MM.1S (cell line): ENCODE results near the gene ARPC1A.
"Not testable (repeated sequence)": the region's sequence is repeated elsewhere in the genome, so short reads cannot be mapped to it uniquely, and the experiment has no call there.

Experiments
- DNase-seq: peaks from one replicate; pipeline ENCODE4 v3.0.0-alpha.2; 2015
- H2AFZ ChIP-seq: fragments of 300-600 bp; sonication (generic); 2 replicates; pipeline ENCODE4 v1.6.0; 2016; ENCODE audit warnings: antibody characterized with exemption, low read length
- H3F3A ChIP-seq: fragments of 300-600 bp; sonication (generic); 2 replicates; pipeline ENCODE4 v1.6.1; 2016; ENCODE audit warnings: mild to moderate bottlenecking, antibody characterized with exemption, low read length, moderate library complexity, mixed read lengths; ENCODE audit not compliant: insufficient read depth
- H3K27ac ChIP-seq: fragments of 300-600 bp; sonication (generic); 2 replicates; pipeline ENCODE4 v1.5.1; 2016; ENCODE audit warnings: mild to moderate bottlenecking, low read length
- H3K27me3 ChIP-seq: fragments of 300-600 bp; sonication (generic); replicated peaks from 2 replicates; pipeline ENCODE4 v1.6.0; 2016; ENCODE audit warnings: low read length; ENCODE audit not compliant: insufficient read depth
- H3K36me3 ChIP-seq: fragments of 300-600 bp; sonication (generic); replicated peaks from 2 replicates; pipeline ENCODE4 v1.6.1; 2016; ENCODE audit warnings: mild to moderate bottlenecking, low read length, mixed read lengths; ENCODE audit not compliant: insufficient read depth
- H3K4me1 ChIP-seq: fragments of 300-600 bp; sonication (generic); 2 replicates; pipeline ENCODE4 v1.6.1; 2016; ENCODE audit warnings: low read length, mixed read lengths
- H3K4me2 ChIP-seq: fragments of 300-600 bp; sonication (generic); 2 replicates; pipeline ENCODE4 v1.6.0; 2016; ENCODE audit warnings: low read depth, low read length
- H3K4me3 ChIP-seq: fragments of 300-600 bp; sonication (generic); 2 replicates; pipeline ENCODE4 v1.5.1; 2016; ENCODE audit warnings: low read length, mixed read lengths
- H3K79me2 ChIP-seq: fragments of 300-600 bp; sonication (generic); 2 replicates; pipeline ENCODE4 v1.6.1; 2016; ENCODE audit warnings: mixed run types, low read length, mixed read lengths
- H3K9ac ChIP-seq: fragments of 300-600 bp; sonication (generic); 2 replicates; pipeline ENCODE4 v1.6.1; 2016; ENCODE audit warnings: low read length, mixed read lengths
- H3K9me2 ChIP-seq: fragments of 300-600 bp; sonication (generic); replicated peaks from 2 replicates; pipeline ENCODE4 v1.6.1; 2016; ENCODE audit warnings: mild to moderate bottlenecking, low read length, mixed read lengths; ENCODE audit not compliant: insufficient read depth
- H3K9me3 ChIP-seq: fragments of 300-600 bp; sonication (generic); replicated peaks from 2 replicates; pipeline ENCODE4 v1.6.1; 2016; ENCODE audit warnings: mild to moderate bottlenecking, low read length, mixed read lengths; ENCODE audit not compliant: insufficient read depth
- H4K20me1 ChIP-seq: fragments of 300-600 bp; sonication (generic); 2 replicates; pipeline ENCODE4 v1.6.1; 2016; ENCODE audit warnings: mild to moderate bottlenecking, low read length, moderate library complexity, mixed read lengths; ENCODE audit not compliant: insufficient read depth
- EZH2 ChIP-seq: fragments of 300-600 bp; sonication (generic); optimal IDR thresholded peaks from 2 replicates; pipeline ENCODE3; 2017; ENCODE audit warnings: low read depth, mild to moderate bottlenecking, antibody characterized with exemption, low read length, mixed read lengths
- EZH2phosphoT487 ChIP-seq: fragments of 300-600 bp; sonication (generic); IDR thresholded peaks from 2 replicates; pipeline ENCODE4 v1.6.1; 2018; ENCODE audit warnings: antibody characterized with exemption, low read length
- TF ChIP-seq, protein P1 (sequence below): fragments of 300-600 bp; sonication (generic); IDR thresholded peaks from 2 replicates; pipeline ENCODE4 v1.5.1; 2016; ENCODE audit warnings: antibody characterized with exemption, low read length, mixed read lengths

Gene ARPC1A

DNA sequence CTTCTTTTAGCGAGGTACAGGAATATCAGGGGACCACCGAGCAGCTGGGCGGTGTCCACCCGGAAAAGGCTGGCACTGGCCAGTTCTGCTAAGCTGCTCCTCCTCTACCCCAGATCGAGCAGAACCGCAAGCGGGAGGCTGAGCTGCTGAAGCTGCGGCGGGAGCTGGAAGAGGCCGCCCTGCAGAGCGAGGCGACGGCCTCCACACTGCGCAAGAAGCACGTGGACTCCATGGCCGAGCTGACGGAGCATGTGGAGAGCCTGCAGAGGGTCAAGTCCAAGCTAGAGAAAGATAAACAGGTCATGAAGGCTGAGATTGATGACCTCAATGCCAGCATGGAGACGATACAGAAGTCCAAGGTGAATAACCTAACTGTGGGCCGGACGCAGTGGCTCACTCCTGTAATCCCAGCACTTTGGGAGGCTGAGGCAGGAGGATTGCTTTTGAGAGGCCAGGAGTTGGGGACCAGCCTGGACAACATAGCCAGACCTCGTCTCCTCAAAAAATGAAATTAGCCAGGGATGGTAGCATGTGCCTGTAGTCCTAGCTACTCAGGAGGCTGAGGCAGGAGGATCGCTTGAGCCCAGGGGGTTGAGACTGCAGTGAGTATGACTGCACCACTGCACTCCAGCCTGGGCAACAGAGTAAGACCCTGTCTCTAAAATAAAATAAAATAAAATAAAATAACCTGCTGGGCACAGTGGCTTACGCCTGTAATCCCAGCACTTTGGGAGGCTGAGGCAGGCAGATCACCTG is 37.7 kb upstream of the ARPC1A start:
- no peaks in the 10 kb centered on the region for H3K9me3 ChIP-seq
- H3K4me2 ChIP-seq, result no peak overlapping the region
- TF ChIP-seq EZH2, result no peak
- no peak overlapping the region for H3K4me3 ChIP-seq
- no peaks in the 10 kb centered on the region for H3K79me2 ChIP-seq
- no peak for DNase-seq
- no peak overlapping the region for H2AFZ ChIP-seq
- no peaks in the 10 kb centered on the region for H3K4me1 ChIP-seq
- no peaks in the 10 kb centered on the region for H3K27me3 ChIP-seq
- H3K9ac ChIP-seq, result no peak overlapping the region
- H3F3A ChIP-seq, result no peaks in the 10 kb centered on the region
- no peak overlapping the region for H3K27ac ChIP-seq
- H4K20me1 ChIP-seq, result no peaks in the 10 kb centered on the region
- no peaks in the 10 kb centered on the region for H3K36me3 ChIP-seq
- no peaks in the 10 kb centered on the region for H3K9me2 ChIP-seq

DNA sequence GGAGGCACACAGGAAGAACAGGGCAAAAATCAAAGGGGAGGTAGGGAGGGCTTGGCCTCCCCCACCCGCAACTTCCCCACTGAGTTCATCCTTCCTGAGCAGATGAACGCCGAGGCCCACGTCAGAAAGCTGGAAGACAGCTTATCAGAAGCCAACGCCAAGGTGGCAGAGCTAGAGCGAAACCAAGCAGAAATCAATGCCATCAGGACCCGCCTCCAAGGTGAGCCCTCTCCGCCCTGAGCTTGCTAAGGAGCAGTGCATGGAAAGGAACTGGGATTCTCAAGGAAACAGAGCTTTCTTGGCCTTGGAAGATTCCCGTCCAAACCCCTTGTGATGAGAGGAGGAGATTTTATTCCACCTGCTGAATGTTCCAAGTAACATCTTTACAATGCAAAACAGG is 36.5 kb upstream of the ARPC1A start:
- no peak overlapping the region for H3K9ac ChIP-seq
- no peak overlapping the region for H3K27ac ChIP-seq
- no peaks in the 10 kb centered on the region for H3K36me3 ChIP-seq
- no peaks in the 10 kb centered on the region for H3K79me2 ChIP-seq
- H4K20me1 ChIP-seq, result no peaks in the 10 kb centered on the region
- H3K9me2 ChIP-seq, result no peaks in the 10 kb centered on the region
- no peak overlapping the region for H3K4me2 ChIP-seq
- H3K4me1 ChIP-seq, result no peaks in the 10 kb centered on the region
- TF ChIP-seq EZH2 (no peak), EZH2phosphoT487 (no peak)
- TF ChIP-seq, protein P1, sequence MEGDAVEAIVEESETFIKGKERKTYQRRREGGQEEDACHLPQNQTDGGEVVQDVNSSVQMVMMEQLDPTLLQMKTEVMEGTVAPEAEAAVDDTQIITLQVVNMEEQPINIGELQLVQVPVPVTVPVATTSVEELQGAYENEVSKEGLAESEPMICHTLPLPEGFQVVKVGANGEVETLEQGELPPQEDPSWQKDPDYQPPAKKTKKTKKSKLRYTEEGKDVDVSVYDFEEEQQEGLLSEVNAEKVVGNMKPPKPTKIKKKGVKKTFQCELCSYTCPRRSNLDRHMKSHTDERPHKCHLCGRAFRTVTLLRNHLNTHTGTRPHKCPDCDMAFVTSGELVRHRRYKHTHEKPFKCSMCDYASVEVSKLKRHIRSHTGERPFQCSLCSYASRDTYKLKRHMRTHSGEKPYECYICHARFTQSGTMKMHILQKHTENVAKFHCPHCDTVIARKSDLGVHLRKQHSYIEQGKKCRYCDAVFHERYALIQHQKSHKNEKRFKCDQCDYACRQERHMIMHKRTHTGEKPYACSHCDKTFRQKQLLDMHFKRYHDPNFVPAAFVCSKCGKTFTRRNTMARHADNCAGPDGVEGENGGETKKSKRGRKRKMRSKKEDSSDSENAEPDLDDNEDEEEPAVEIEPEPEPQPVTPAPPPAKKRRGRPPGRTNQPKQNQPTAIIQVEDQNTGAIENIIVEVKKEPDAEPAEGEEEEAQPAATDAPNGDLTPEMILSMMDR, result no peak
- no peak overlapping the region for H3K4me3 ChIP-seq
- H3K27me3 ChIP-seq, result no peaks in the 10 kb centered on the region
- no peaks in the 10 kb centered on the region for H3F3A ChIP-seq
- H3K9me3 ChIP-seq, result no peaks in the 10 kb centered on the region
- DNase-seq, result no peak
- H2AFZ ChIP-seq, result no peak overlapping the region

DNA sequence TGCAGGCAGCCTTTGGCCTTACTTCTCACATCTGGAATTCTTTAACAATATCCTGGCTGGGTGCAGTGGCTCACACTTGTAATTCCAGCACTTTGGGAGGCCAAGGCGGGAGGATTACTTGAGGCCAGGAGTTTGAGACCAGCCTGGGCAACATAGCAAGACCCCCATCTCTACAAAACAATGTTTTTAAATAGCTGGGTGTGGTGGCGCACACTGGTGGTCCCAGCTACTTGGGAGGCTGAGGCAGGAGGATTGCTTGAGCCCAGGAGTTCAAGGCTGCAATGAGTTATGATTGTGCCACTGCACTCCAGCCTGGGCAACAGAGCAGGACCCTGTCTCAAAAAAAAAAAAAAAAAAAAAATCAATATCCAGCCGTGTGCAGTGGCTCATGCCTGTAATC is 35.5 kb upstream of the ARPC1A start:
- H3K79me2 ChIP-seq, H3F3A ChIP-seq, H3K27me3 ChIP-seq, H3K9ac ChIP-seq, H3K9me2 ChIP-seq, H2AFZ ChIP-seq, H3K36me3 ChIP-seq, H3K9me3 ChIP-seq, H3K27ac ChIP-seq, H3K4me2 ChIP-seq, H3K4me3 ChIP-seq, H3K4me1 ChIP-seq, DNase-seq, H4K20me1 ChIP-seq: not testable (repeated sequence)

DNA sequence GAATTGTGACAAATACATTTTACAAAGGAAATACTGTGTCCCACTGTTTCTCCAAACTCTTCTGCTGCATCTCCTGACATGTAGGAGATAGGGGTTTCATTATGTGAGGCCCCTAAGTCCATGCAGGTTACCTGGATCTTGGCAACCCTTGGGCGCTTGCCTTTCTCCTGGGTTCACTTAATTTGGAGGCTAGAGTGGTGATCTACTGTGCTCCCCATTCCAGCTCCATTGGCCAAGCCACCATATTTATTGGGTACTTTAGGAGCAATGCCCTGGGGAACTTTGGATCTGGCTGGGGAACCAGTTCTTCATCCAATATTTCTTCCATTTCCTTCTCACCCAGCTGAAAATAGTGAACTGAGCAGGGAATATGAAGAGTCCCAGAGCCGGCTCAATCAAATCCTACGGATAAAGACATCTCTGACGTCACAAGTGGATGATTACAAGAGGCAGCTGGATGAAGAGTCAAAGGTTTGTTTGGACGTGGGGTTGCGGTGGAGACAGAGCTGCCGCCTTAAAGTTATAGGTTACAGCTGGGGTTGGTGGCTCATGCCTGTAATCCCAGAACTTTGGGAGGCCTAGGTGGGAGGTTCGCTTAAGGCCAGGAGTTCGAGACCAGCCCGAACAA is 34.6 kb upstream of the ARPC1A start:
- H3K4me2 ChIP-seq, result no peak overlapping the region
- TF ChIP-seq, protein P1, result no peak
- TF ChIP-seq EZH2phosphoT487 (no peak), EZH2 (no peak)

More for the DNA sequence above, 34.6 kb upstream of the ARPC1A start:
- H3K36me3 ChIP-seq, result no peaks in the 10 kb centered on the region
- no peaks in the 10 kb centered on the region for H3F3A ChIP-seq
- H3K79me2 ChIP-seq, result no peaks in the 10 kb centered on the region
- no peak overlapping the region for H3K4me3 ChIP-seq
- H3K9me3 ChIP-seq, result no peaks in the 10 kb centered on the region
- no peaks in the 10 kb centered on the region for H4K20me1 ChIP-seq
- no peak overlapping the region for H3K9ac ChIP-seq
- H2AFZ ChIP-seq, result no peak overlapping the region
- H3K4me1 ChIP-seq, result no peaks in the 10 kb centered on the region
- no peak overlapping the region for H3K27ac ChIP-seq
- DNase-seq, result no peak
- no peaks in the 10 kb centered on the region for H3K9me2 ChIP-seq
- H3K27me3 ChIP-seq, result no peaks in the 10 kb centered on the region
